AG09319 (cell line): ENCODE measurements around the gene FHDC1.

ENCODE experiments used
- DNase-seq: peaks from one replicate; pipeline ENCODE4 v3.0.0-alpha.2; 2010; ENCODE audit warnings: low read depth; ENCODE audit errors: extremely low read depth
- CTCF ChIP-seq: IDR thresholded peaks from 2 replicates; pipeline ENCODE4 v1.5.1; 2011; ENCODE audit warnings: low read depth, mild to moderate bottlenecking, inconsistent platforms, low read length, moderate library complexity

FHDC1 gene

DNA sequence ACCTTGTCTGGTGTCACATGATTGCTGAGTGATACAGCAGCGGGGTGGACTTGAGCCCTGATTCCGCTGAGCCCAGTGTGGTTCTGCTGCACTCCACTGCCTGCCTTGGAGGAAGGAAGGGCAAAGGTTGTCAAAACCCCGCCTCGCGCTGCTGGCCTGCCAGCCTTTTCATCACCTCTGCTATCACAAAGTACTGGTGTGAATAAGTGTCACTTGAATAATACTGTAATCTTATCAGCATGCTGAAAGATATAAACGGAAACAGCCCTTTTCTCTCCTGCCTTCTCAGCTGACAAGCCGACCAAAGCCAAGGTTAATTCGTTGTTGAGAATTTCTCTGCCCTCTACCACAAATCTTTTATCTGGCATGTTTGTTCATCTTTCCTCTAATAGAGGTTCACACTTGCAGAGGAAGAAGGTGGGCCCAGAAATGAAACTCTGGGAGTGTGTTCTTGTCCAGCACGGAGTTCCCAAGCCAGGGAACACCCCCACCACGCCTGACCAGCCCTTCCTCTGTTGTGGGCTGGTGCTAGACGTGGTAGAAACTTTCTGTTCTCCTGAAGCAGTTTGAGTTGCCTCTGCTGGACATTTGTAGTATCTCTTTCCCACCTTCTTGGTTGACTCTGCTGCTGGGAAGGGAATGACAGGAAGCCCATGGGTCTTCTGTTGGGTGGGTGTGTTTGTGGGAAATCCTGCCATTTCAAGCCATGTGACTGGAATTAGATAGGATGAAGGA is 21.5 kb downstream of the FHDC1 start:
- no peak for DNase-seq
- TF ChIP-seq CTCF: no peak

GRCh38 chr4:152959080-152959479 is 23.0 kb downstream of the FHDC1 start:
- no peak for TF ChIP-seq CTCF
- no peak for DNase-seq

DNA sequence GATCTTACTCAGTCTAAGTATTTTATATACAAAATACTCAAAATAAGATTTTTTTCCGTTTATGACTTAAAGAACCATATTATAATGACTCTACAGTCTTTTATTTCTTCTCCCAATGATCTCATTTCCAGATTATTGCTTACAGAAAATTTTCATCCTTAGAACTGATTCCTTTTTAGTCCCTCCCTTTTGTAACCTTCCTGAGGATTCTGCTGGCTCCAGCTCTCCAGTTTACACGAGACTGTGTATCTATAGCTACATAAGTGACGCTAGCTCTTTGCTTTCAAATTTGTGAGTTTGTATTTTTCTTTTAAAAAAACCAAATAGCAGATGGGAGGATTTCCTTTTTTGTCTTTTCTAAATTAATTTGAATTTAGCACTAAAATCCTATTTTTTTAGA is 24.0 kb downstream of the FHDC1 start:
- no peak for TF ChIP-seq CTCF
- no peak for DNase-seq

- no peak for DNase-seq
- TF ChIP-seq CTCF: no peak
Measured at GRCh38 chr4:152961014-152961772, 25.1 kb downstream of the FHDC1 start.

DNA sequence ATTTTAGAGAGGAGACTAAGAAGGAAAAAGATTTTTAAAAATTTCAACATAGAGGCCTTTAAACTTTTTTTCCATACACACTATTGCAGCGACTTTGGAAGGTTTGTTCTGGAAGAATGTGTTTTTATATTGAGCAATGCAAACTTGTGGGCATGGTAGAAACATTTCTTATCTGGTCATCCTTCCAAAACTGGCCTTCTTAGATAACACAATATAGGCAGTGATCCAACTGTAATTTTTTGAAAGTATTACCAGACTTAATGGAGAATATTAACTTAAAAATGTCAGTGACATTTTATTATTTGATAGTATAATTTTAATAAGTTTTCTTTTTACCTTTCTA is 25.6 kb downstream of the FHDC1 start:
- no peak for TF ChIP-seq CTCF
- no peak for DNase-seq

DNA sequence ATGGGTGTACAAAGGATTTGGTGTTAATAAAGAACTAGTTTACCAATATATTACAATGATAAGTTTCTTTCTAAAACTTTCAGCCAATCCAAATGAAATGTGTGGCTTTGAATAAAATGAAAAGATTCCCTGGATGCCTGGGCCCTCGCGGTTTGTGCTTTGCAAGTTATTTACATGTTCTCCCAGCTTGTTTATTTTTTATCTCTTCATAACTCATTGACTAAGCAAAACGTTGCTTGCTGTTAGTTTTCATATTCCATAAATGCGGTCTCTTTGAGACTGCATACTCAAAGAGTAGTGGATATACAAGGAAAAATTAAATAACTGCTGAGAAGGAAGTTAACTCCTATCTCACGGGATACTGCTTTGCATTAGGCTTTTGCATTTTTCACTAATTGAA is 26.0 kb downstream of the FHDC1 start:
- no peak for TF ChIP-seq CTCF
- DNase-seq: no peak

GRCh38 chr4:152964335-152964734 is 28.2 kb downstream of the FHDC1 start:
- DNase-seq: no peak
- TF ChIP-seq CTCF: no peak
